Skeletal muscle tissue (tissue), 4 donors: ENCODE results near the gene GLT1D1. TPM values are rescaled to one million over a fixed set of nuclear protein-coding genes. Genes with fewer than 3 reads are reported as not detected.

Source experiments
- H3K27ac ChIP-seq: one replicate; pipeline ENCODE4 v1.7.0; 2013; ENCODE audit warnings: mild to moderate bottlenecking, low read depth, low read length, inconsistent platforms
- H3K27me3 ChIP-seq, 3 donors: one replicate each; pipeline ENCODE4 v1.7.0; 2013; ENCODE audit warnings: low read length in 3 of 3; ENCODE audit not compliant: control insufficient read depth in 3 of 3, insufficient read depth in 3 of 3
- H3K36me3 ChIP-seq, 3 donors: one replicate each; pipeline ENCODE4 v1.7.0; 2013; ENCODE audit warnings: low read length in 3 of 3; ENCODE audit not compliant: control insufficient read depth in 3 of 3, insufficient read depth in 3 of 3
- H3K4me1 ChIP-seq, 3 donors: one replicate each; pipeline ENCODE4 v1.7.0; 2013; ENCODE audit warnings: low read length in 3 of 3, mild to moderate bottlenecking in 3 of 3; ENCODE audit not compliant: control insufficient read depth in 3 of 3, insufficient read depth in 3 of 3
- H3K4me3 ChIP-seq, 3 donors: one replicate each; pipeline ENCODE4 v1.7.0; 2013; ENCODE audit warnings: low read length in 3 of 3
- H3K9ac ChIP-seq, 3 donors: one replicate each; pipeline ENCODE4 v1.7.0; 2013; ENCODE audit warnings: low read length in 3 of 3, mild to moderate bottlenecking in 3 of 3, moderate library complexity in 2 of 3, low read depth in 1 of 3
- H3K9me3 ChIP-seq, 3 donors: one replicate each; pipeline ENCODE4 v1.7.0; 2013; ENCODE audit warnings: low read length in 3 of 3; ENCODE audit not compliant: control insufficient read depth in 3 of 3
- total RNA-seq: library from RNA; depleted of rRNA; stranded (reverse); fragments of >200 nt; gene quantifications from one replicate; pipeline ENCODE4 v1.2.3, GENCODE V29; 2014
- donor health status: Osteomylitis.

Gene GLT1D1
- total RNA-seq, 1 donor from 2014 or later: 0.52 TPM

GRCh38 chr12:128932521-128932920 lies 79.2 kb downstream of the GLT1D1 start:
- Histone ChIP-seq H3K27ac (no peak overlapping the region), H3K4me1 (no peaks in the 10 kb centered on the region), H3K4me3 (no peak overlapping the region), H3K27me3 (no peaks in the 10 kb centered on the region), H3K9ac (no peak overlapping the region), H3K9me3 (no peaks in the 10 kb centered on the region), H3K36me3 (no peaks in the 10 kb centered on the region)

DNA sequence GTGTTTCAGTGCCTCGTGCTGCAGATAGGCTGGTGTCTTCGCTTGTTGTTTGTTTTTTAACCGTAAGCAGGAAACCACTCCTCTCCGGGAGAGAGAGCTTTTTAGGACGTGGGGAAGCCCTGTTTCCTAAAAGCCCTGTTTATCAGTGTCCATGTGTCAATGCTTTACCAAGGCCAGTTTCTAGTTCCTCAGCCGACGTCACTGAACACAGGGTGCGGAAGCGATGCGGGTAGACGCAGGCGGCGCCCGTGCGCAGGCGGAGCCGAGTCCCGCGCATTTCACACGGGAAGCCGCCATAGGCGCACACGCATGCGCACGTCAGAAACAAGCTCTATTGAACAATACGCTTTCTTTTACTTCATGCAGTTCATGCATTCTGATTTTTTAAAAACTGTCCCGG lies 79.8 kb downstream of the GLT1D1 start:
- Histone ChIP-seq H3K27me3 (no peaks in the 10 kb centered on the region), H3K36me3 (no peaks in the 10 kb centered on the region), H3K27ac (no peak overlapping the region), H3K9ac (no peak overlapping the region), H3K4me1 (no peaks in the 10 kb centered on the region), H3K9me3 (no peaks in the 10 kb centered on the region), H3K4me3 (no peak overlapping the region)

DNA sequence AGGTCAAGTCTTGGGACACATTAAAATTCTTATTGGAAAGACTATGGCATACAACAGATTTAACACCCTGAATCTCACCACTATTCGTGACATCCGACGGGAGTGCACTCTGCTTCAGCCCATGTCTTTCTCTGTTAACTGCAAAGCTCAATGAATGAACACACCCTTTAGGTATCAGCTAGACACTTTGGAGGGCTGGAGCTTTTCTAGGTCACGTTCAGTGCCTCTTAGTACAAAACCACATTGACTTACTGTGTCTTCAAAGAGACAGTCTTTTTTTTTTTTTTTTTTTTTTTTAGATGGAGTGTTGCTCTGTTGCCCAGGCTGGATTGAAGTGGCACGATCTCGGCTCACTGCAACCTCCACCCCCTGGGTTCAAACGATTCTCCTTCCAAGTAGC lies 80.6 kb downstream of the GLT1D1 start:
- no peak overlapping the region for H3K9ac ChIP-seq
- no peak overlapping the region for H3K4me3 ChIP-seq
- no peaks in the 10 kb centered on the region for H3K9me3 ChIP-seq
- no peaks in the 10 kb centered on the region for H3K36me3 ChIP-seq
- H3K27ac ChIP-seq: no peak overlapping the region
- no peaks in the 10 kb centered on the region for H3K27me3 ChIP-seq
- H3K4me1 ChIP-seq: no peaks in the 10 kb centered on the region

GRCh38 chr12:128938886-128939285 lies 85.6 kb downstream of the GLT1D1 start:
- Histone ChIP-seq H3K36me3 (no peaks in the 10 kb centered on the region), H3K4me1 (no peaks in the 10 kb centered on the region), H3K9me3 (no peaks in the 10 kb centered on the region), H3K27ac (no peak overlapping the region), H3K9ac (no peak overlapping the region), H3K27me3 (no peaks in the 10 kb centered on the region), H3K4me3 (no peak overlapping the region)

DNA sequence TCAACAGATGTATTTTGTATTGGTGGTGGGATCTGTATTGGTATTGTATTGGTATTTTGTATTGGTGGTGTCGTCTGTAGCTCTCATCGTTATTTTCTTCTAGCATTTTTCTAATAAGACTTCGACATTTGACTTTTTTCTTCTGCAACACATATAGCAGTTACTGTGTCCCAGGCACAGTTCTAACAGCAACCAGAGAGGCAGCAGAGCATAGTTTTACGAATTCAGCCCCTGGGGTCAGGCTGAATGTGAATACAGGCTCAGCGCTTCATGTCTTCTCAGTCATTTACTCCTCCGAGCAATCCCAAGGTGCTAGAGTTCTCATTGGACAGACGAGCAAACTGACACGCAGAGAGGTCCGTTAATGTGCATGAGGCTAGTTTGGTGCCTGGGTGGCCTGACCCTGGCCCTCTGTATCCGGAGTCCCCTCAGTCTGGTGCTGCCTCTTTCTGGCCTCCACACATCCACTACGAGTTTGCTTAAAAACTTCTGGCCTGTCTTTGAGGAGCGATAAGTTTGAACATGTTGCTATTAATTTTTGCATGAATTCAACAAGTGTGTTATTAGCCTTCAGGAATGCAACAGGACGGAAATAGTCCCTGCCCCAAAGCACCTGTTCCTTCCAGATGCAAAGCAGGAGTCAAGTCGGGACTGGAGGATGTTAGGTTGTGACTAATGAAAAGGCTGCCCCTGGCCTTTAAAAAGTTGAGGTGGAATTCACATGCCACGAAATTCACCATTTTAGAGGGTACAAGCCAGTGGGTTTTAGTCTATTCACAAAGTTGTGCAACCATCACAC lies 87.0 kb downstream of the GLT1D1 start:
- Histone ChIP-seq H3K9me3 (no peaks in the 10 kb centered on the region), H3K36me3 (no peaks in the 10 kb centered on the region), H3K4me1 (no peaks in the 10 kb centered on the region), H3K27me3 (no peaks in the 10 kb centered on the region), H3K27ac (no peak overlapping the region), H3K9ac (no peak overlapping the region), H3K4me3 (no peak overlapping the region)

DNA sequence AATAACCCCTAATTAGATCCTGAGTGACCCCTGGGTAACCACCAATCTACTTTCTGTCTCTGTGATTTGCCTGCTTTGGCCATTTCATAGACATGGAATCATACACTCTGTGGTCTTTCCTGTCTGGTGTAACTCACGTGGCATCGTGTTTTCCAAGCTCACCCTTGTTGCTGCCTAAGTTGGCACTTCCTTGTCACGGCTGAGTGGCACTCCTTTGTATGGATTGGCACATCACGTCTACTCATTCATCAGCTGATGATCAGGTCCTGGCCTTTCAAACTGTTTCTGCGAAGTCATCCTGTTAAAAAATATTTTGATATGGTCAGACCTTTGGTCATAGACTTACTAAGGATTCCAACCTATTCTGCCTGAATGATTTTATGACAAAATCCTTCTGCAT lies 87.7 kb downstream of the GLT1D1 start:
- Histone ChIP-seq H3K9ac (no peak overlapping the region), H3K27me3 (no peaks in the 10 kb centered on the region), H3K4me1 (no peaks in the 10 kb centered on the region), H3K27ac (no peak overlapping the region), H3K4me3 (no peak overlapping the region), H3K9me3 (no peaks in the 10 kb centered on the region), H3K36me3 (no peaks in the 10 kb centered on the region)

- H3K27ac ChIP-seq: no peak overlapping the region
- H3K27me3 ChIP-seq: no peaks in the 10 kb centered on the region
- no peaks in the 10 kb centered on the region for H3K36me3 ChIP-seq
- H3K4me3 ChIP-seq: no peak overlapping the region
- peaks cover 3 to 12% (median 5%) of the 10 kb centered on the region in 3 donors for H3K4me1 ChIP-seq
- H3K9ac ChIP-seq: no peak overlapping the region
- no peaks in the 10 kb centered on the region for H3K9me3 ChIP-seq
Observed at GRCh38 chr12:128942960-128943477, 89.7 kb downstream of the GLT1D1 start.

DNA sequence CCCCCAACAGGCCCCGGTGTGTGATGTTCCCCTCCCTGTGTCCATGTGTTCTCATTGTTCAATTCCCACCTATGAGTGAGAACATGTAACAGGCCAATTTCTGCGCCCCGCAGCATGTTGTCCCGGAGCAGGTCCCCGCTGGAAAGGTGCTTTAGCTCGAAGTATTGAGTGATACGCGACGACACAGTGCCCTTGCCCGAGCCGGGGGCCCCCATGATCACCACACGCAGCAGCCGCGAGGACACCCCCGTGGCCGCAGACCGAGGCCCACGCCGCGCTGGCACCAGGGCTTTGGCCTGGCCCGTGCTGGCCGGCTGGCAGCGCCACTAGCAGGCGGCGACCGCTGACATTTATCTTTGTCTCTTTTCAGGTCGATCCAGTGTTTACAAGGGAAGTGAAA lies 91.7 kb downstream of the GLT1D1 start:
- no peak overlapping the region for H3K9ac ChIP-seq
- no peaks in the 10 kb centered on the region for H3K27me3 ChIP-seq
- H3K27ac ChIP-seq: no peak overlapping the region
- H3K4me3 ChIP-seq: no peak overlapping the region
- no peaks in the 10 kb centered on the region for H3K9me3 ChIP-seq
- H3K36me3 ChIP-seq: no peaks in the 10 kb centered on the region
- peaks cover 3 to 12% (median 5%) of the 10 kb centered on the region in 3 donors for H3K4me1 ChIP-seq

- Histone ChIP-seq H3K36me3 (no peaks in the 10 kb centered on the region), H3K4me3 (no peak overlapping the region), H3K27ac (no peak overlapping the region), H3K4me1 (peaks cover 3 to 12% (median 5%) of the 10 kb centered on the region in 3 donors), H3K9me3 (no peaks in the 10 kb centered on the region), H3K9ac (no peak overlapping the region), H3K27me3 (no peaks in the 10 kb centered on the region)
Observed at GRCh38 chr12:128947209-128947608, 93.9 kb downstream of the GLT1D1 start.

GRCh38 chr12:128949086-128949485 lies 95.8 kb downstream of the GLT1D1 start:
- H3K27ac ChIP-seq: no peak overlapping the region
- no peaks in the 10 kb centered on the region for H3K36me3 ChIP-seq
- H3K27me3 ChIP-seq: no peaks in the 10 kb centered on the region
- H3K4me3 ChIP-seq: no peak overlapping the region
- peaks cover 3 to 12% (median 5%) of the 10 kb centered on the region in 3 donors for H3K4me1 ChIP-seq
- H3K9ac ChIP-seq: no peak overlapping the region
- H3K9me3 ChIP-seq: no peaks in the 10 kb centered on the region
